ENCODE measurements around the gene ADORA1. TPM values are rescaled to one million over a fixed set of nuclear protein-coding genes. Genes with fewer than 3 reads are reported as not detected.

Gene ADORA1
- total RNA-seq, 3 donors from 2014 or later (not counting 1 experiment from before 2014, with no cell fraction given): not detected

DNA sequence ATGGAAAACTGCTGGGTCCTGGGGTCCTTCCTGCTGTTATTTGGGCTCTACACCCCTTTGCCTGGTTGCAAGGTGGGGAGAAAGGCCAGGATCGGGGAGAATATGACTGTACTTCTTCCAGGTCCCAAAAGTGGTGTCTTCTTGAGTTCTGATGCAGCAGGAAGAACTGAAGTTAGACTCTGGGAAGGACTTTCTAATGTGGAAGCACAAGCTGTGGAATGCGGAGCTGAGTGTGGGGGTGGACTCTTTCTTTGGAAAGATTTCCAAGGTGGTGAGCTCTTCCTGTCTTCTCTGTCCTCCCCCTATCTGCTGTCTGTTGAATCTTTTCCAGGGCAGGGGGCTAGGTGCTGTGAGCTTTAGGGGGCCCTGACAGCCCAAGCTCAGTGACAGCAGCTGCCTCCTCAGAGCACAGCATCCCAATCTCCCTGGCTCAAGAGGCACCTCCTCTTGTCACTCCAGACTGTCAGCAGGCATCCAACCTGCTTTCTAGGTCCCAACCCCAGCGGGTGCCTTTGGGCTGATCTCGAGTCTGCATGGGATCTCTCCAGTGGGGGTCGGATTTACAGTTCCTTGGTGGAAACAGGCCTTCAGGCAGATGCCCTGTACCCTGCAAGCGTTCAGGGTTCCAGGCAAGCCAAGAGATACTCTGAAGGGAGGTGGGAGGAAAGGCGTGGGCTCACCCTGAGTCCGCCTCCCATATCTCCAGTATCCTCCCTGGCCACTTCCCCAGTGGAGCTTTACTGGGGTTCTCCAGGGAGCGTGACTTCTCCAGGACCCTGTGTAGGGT is 23.2 kb downstream of the ADORA1 start:
- Histone ChIP-seq H3K9me3 (ENCODE audit: control insufficient read depth, insufficient read depth, low read length) (no peaks in the 10 kb centered on the region), H3K27me3 (ENCODE audit: control insufficient read depth, insufficient read depth, low read length) (no peaks in the 10 kb centered on the region), H3K27ac (ENCODE audit: low read length) (no peak overlapping the region), H3K4me3 (ENCODE audit: low read length) (no peak overlapping the region), H3K4me1 (ENCODE audit: control insufficient read depth, insufficient read depth, low read length) (no peaks in the 10 kb centered on the region), H3K36me3 (ENCODE audit: control insufficient read depth, insufficient read depth, low read length) (no peaks in the 10 kb centered on the region)
- Mint-ChIP-seq H3K4me3 (no peak overlapping the region), H3K9me3 (no peaks in the 10 kb centered on the region), H3K36me3 (no peaks in the 10 kb centered on the region), H3K27me3 (ENCODE audit: low read depth in 2 of 2) (peaks cover 5 to 9% of the 10 kb centered on the region in 2 donors), H3K27ac (no peak overlapping the region), H3K4me1 (no peaks in the 10 kb centered on the region)
- TF ChIP-seq, protein P1, sequence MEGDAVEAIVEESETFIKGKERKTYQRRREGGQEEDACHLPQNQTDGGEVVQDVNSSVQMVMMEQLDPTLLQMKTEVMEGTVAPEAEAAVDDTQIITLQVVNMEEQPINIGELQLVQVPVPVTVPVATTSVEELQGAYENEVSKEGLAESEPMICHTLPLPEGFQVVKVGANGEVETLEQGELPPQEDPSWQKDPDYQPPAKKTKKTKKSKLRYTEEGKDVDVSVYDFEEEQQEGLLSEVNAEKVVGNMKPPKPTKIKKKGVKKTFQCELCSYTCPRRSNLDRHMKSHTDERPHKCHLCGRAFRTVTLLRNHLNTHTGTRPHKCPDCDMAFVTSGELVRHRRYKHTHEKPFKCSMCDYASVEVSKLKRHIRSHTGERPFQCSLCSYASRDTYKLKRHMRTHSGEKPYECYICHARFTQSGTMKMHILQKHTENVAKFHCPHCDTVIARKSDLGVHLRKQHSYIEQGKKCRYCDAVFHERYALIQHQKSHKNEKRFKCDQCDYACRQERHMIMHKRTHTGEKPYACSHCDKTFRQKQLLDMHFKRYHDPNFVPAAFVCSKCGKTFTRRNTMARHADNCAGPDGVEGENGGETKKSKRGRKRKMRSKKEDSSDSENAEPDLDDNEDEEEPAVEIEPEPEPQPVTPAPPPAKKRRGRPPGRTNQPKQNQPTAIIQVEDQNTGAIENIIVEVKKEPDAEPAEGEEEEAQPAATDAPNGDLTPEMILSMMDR (IDR thresholded peaks at IDR 0.05): no peak
- intact Hi-C loops (cut with micrococcal nuclease): no loop called here
- DNase-seq (no peak), ATAC-seq (no peak)
- 85% methylated on average over 6 of the region's 9 CpGs for WGBS (ENCODE audit: insufficient coverage)

DNA sequence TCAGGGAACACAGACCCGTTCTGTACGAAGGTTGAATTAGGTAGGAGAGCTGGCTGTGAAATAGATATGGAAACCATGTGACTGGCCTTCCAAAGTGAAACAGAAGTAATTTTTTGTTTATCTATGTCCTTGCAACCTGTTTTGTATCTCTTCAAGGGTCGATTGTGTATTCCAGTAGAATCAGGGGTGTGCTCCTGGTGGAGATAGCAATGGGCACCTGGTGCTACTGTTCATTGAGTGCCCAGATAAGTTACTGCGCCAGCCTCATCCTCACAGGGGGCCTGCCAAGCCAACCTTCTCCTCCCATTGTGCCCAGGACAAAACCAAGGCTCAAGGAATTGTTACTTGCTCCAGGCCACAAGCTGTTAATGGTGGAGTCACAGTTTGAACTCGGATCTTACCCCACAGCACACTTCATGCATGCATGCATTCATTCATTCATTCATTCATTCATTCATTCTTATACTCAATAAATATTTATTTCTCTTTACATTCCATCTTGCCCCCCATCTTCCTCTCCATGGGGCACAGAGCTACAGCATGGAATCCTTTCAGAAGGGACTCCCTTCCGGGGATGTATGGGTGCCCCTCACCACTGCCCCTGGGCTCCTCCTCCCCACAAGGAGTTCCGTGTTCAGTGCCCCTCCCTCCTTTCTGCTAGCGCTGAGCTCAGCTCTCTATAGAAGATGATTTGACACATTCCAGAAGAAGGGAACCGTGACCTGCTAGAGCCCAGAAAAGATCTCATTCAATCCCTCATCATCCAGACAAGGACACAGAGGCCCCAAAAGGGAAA is 24.0 kb downstream of the ADORA1 start:
- Histone ChIP-seq H3K4me3 (ENCODE audit: low read length) (no peak overlapping the region), H3K27me3 (ENCODE audit: control insufficient read depth, insufficient read depth, low read length) (no peaks in the 10 kb centered on the region), H3K36me3 (ENCODE audit: control insufficient read depth, insufficient read depth, low read length) (no peaks in the 10 kb centered on the region), H3K9me3 (ENCODE audit: control insufficient read depth, insufficient read depth, low read length) (no peaks in the 10 kb centered on the region), H3K27ac (ENCODE audit: low read length) (no peak overlapping the region), H3K4me1 (ENCODE audit: control insufficient read depth, insufficient read depth, low read length) (no peaks in the 10 kb centered on the region)
- no peaks in the 10 kb centered on the region for H3K9me3 Mint-ChIP-seq
- H3K4me3 Mint-ChIP-seq: no peak overlapping the region
- H3K36me3 Mint-ChIP-seq: no peaks in the 10 kb centered on the region
- DNase-seq (no peak), ATAC-seq (no peak)
- intact Hi-C loops (cut with micrococcal nuclease): no loop called here
- WGBS (ENCODE audit: insufficient coverage): 78% methylated on average over 9 of the region's 9 CpGs
- H3K4me1 Mint-ChIP-seq: no peaks in the 10 kb centered on the region
- no peak overlapping the region for H3K27ac Mint-ChIP-seq
- peaks cover 5 to 17% of the 10 kb centered on the region in 2 donors for H3K27me3 Mint-ChIP-seq (ENCODE audit: low read depth in 2 of 2)
- TF ChIP-seq, protein P1 (IDR thresholded peaks at IDR 0.05): no peak

DNA sequence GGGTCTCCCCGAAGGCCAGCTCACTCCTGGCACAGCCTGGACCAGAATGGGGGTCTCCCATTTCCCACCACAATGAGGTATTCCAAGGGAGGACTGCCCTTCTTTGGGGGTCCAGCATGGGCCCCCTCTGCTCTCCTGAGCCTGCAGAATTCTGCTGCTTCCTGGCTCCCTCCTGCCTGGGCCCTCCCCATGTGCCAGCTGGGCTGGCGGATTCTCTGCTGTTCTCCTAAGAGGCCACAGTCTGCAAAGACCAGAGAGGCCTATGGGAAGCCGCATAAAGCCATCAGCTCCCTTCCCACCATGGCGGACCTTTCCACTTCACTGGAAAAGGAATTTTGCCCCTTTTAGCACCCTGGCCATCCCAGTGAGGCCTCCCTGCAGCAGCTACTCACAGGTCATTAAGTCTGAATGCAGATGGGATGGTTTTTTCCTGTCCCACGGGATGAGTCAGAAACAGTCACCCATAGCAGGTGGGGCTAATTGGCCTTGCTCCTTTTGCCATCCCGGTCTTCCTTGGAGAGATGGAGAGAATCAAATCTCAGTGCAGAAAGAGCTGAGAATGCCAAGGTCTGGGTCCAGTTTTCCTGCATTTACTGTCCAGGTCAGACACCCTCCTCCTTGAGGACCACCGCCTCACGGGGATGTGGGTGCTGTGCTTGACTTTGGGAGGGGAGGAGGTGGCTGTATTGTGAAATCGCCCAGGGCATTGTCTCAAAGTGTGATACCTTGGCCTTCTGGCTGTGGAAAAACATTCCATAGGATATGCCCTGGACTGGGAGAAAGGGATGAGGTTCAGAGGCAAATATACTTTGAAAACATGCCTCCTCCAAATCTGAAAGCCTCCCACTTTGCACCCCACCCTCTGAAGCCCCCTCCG is 24.9 kb downstream of the ADORA1 start:
- intact Hi-C loops (cut with micrococcal nuclease): no loop called here
- Mint-ChIP-seq H3K9me3 (no peaks in the 10 kb centered on the region), H3K4me3 (no peak overlapping the region), H3K27me3 (ENCODE audit: low read depth in 2 of 2) (peaks cover 5 to 17% of the 10 kb centered on the region in 2 donors), H3K4me1 (no peaks in the 10 kb centered on the region), H3K27ac (no peak overlapping the region), H3K36me3 (no peaks in the 10 kb centered on the region)
- TF ChIP-seq, protein P1 (IDR thresholded peaks at IDR 0.05): no peak
- ATAC-seq: no peak
- no peak overlapping the region for H3K27ac ChIP-seq (ENCODE audit: low read length)
- WGBS (ENCODE audit: insufficient coverage): 73% methylated on average over 10 of the region's 10 CpGs
- H3K4me3 ChIP-seq (ENCODE audit: low read length): no peak overlapping the region
- H3K4me1 ChIP-seq (ENCODE audit: control insufficient read depth, insufficient read depth, low read length): no peaks in the 10 kb centered on the region
- no peaks in the 10 kb centered on the region for H3K9me3 ChIP-seq (ENCODE audit: control insufficient read depth, insufficient read depth, low read length)
- no peaks in the 10 kb centered on the region for H3K36me3 ChIP-seq (ENCODE audit: control insufficient read depth, insufficient read depth, low read length)
- no peak for DNase-seq
- no peaks in the 10 kb centered on the region for H3K27me3 ChIP-seq (ENCODE audit: control insufficient read depth, insufficient read depth, low read length)
